GM12873 (cell line): ENCODE results near the gene NAGS.
A peak's percentile ranks its signal among the peaks of the same experiment; 100 is the strongest.

Experiments
- CTCF ChIP-seq: IDR thresholded peaks from 2 replicates; pipeline ENCODE4 v1.5.1; 2012; ENCODE audit warnings: low read depth, mild to moderate bottlenecking, moderate library complexity, low read length, control low read depth; ENCODE audit not compliant: insufficient read depth; ENCODE audit errors: missing control alignments

The NAGS gene

GRCh38 chr17:43988301-43988700, 16.1 kb upstream of the NAGS start:
- TF ChIP-seq CTCF = no peak

GRCh38 chr17:43992641-43993040, 11.8 kb upstream of the NAGS start:
- no peak for TF ChIP-seq CTCF

- TF ChIP-seq CTCF = peak; percentile 86
These were observed 9.9 kb upstream of the NAGS start for GRCh38 chr17:43994272-43995149.

- no peak for TF ChIP-seq CTCF
These were observed 9.3 kb upstream of the NAGS start for GRCh38 chr17:43995150-43995471.

GRCh38 chr17:43998552-43998951, 5.9 kb upstream of the NAGS start:
- no peak for TF ChIP-seq CTCF

- no peak for TF ChIP-seq CTCF
These were observed 5.4 kb upstream of the NAGS start for GRCh38 chr17:43999024-43999423.

GRCh38 chr17:44000141-44000860, 4.1 kb upstream of the NAGS start:
- TF ChIP-seq CTCF = no peak
